Natural killer cell (primary cell): ENCODE data around the gene MARCHF5. TPM values are rescaled to one million over a fixed set of nuclear protein-coding genes. Genes with fewer than 3 reads are reported as not detected.

Experiments
- ATAC-seq, 3 donors: fragments of 150-1000 bp in 2 of 3; fragments of 200-7000 bp in 1 of 3; cut with Tn5 transposase; 1 replicate in 1 of 3; 2 replicates in 2 of 3; pipeline ENCODE4 v1.10.0; 2021; ENCODE audit warnings: mild to moderate bottlenecking in 2 of 3, moderate library complexity in 2 of 3
- DNase-seq, 2 donors: peaks; one replicate each; pipeline versions ENCODE4 v3.0.0 to v3.0.0-alpha.2; 2013 to 2021; ENCODE audit warnings: mixed read lengths in 1 of 2
- H3K27ac ChIP-seq: one replicate; pipeline ENCODE4 v1.5.1; 2013; ENCODE audit warnings: mild to moderate bottlenecking, low read length
- H3K27me3 ChIP-seq: one replicate; pipeline ENCODE4 v1.6.1; 2013; ENCODE audit warnings: low read length; ENCODE audit not compliant: control insufficient read depth, insufficient read depth
- H3K36me3 ChIP-seq: one replicate; pipeline ENCODE4 v1.6.1; 2013; ENCODE audit warnings: low read length; ENCODE audit not compliant: control insufficient read depth, insufficient read depth
- H3K4me1 ChIP-seq: one replicate; pipeline ENCODE4 v1.6.1; 2013; ENCODE audit warnings: low read length; ENCODE audit not compliant: control insufficient read depth, insufficient read depth
- H3K4me3 ChIP-seq: one replicate; pipeline ENCODE4 v1.5.1; 2013; ENCODE audit warnings: low read length
- H3K9me3 ChIP-seq: one replicate; pipeline ENCODE4 v1.6.1; 2013; ENCODE audit warnings: low read length; ENCODE audit not compliant: control insufficient read depth, insufficient read depth
- H3K27ac Mint-ChIP-seq, 2 donors: one replicate each; pipeline ENCODE4 v1.8.0; 2022; ENCODE audit warnings: mild to moderate bottlenecking in 2 of 2, mixed read lengths in 2 of 2, moderate library complexity in 1 of 2
- H3K27me3 Mint-ChIP-seq, 2 donors: one replicate each; pipeline ENCODE4 v1.8.0; 2022; ENCODE audit warnings: low read depth in 2 of 2, mixed read lengths in 2 of 2
- H3K36me3 Mint-ChIP-seq: one replicate; pipeline ENCODE4 v1.8.0; 2022; ENCODE audit warnings: mixed read lengths
- H3K4me1 Mint-ChIP-seq, 2 donors: one replicate each; pipeline ENCODE4 v1.8.0; 2022; ENCODE audit warnings: mixed read lengths in 2 of 2
- H3K4me3 Mint-ChIP-seq: one replicate; pipeline ENCODE4 v1.8.0; 2022; ENCODE audit warnings: mild to moderate bottlenecking, moderate library complexity, mixed read lengths
- H3K9me3 Mint-ChIP-seq, 2 donors: one replicate each; pipeline ENCODE4 v1.8.0; 2022; ENCODE audit warnings: mixed read lengths in 2 of 2
- WGBS: methylation state at CpG from one replicate; pipeline ENCODE4 v1.1.7; 2013; ENCODE audit warnings: missing lambda C conversion rate; ENCODE audit not compliant: insufficient coverage; 5-methylcytosine and 5-hydroxymethylcytosine counted together
- intact Hi-C: fragments of 100-400 bp; cut with micrococcal nuclease; formaldehyde crosslinking; loops from one replicate; pipeline ENCODE4 v1.14.2; 2022
- total RNA-seq, 4 donors: library from RNA; stranded (reverse); fragments of 120-200 nt in 1 of 4; gene quantifications; one replicate each; pipeline versions ENCODE4 v1.2.3 to v1.2.4, GENCODE V29; 2013 to 2022
- TF ChIP-seq, protein P1 (sequence below): fragments of 200-600 bp; IDR thresholded peaks from one replicate; pipeline ENCODE4 v1.8.0; 2022; ENCODE audit warnings: antibody characterized with exemption

MARCHF5 gene
- total RNA-seq, 3 donors from 2014 or later (not counting 1 experiment from before 2014, with no cell fraction given) = 28.0 to 38.6 (median 32.9) TPM

DNA sequence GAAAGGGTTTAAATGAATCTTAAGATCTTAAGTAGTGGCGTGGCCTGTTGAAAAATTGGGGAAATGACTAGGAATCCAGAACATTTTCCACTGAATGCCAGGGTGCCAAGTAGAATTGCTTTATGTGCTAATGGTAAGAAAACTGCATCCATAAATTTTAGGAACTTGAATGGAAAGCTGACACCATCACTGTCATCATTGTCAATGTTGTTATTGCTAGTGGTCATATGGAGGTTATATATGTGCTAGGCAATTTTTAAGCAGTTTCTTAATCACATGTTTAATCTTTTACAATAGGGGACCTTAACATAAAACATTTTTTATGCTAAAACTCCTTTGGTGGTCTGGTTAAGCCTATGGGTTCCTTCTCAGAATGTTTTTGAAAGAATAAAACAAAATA, 13.1 kb downstream of the MARCHF5 start:
- ATAC-seq (no peak), DNase-seq (no peak)
- no peaks in the 10 kb centered on the region for H3K27me3 ChIP-seq
- Mint-ChIP-seq H3K27me3 (no peaks in the 10 kb centered on the region), H3K36me3 (no peaks in the 10 kb centered on the region), H3K4me1 (peaks cover 38 to 55% of the 10 kb centered on the region in 2 donors), H3K4me3 (no peak overlapping the region), H3K27ac (peak overlapping the region in 1 of 2 donors; percentile 6), H3K9me3 (no peaks in the 10 kb centered on the region)
- 100% methylated on average over 1 of the region's 1 CpG for WGBS
- intact Hi-C loops = no loop called here
- H3K27ac ChIP-seq = no peak overlapping the region
- H3K36me3 ChIP-seq = no peaks in the 10 kb centered on the region
- no peak overlapping the region for H3K4me3 ChIP-seq
- no peaks in the 10 kb centered on the region for H3K4me1 ChIP-seq
- TF ChIP-seq, protein P1, sequence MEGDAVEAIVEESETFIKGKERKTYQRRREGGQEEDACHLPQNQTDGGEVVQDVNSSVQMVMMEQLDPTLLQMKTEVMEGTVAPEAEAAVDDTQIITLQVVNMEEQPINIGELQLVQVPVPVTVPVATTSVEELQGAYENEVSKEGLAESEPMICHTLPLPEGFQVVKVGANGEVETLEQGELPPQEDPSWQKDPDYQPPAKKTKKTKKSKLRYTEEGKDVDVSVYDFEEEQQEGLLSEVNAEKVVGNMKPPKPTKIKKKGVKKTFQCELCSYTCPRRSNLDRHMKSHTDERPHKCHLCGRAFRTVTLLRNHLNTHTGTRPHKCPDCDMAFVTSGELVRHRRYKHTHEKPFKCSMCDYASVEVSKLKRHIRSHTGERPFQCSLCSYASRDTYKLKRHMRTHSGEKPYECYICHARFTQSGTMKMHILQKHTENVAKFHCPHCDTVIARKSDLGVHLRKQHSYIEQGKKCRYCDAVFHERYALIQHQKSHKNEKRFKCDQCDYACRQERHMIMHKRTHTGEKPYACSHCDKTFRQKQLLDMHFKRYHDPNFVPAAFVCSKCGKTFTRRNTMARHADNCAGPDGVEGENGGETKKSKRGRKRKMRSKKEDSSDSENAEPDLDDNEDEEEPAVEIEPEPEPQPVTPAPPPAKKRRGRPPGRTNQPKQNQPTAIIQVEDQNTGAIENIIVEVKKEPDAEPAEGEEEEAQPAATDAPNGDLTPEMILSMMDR = no peak
- H3K9me3 ChIP-seq = no peaks in the 10 kb centered on the region

- DNase-seq (no peak), ATAC-seq (no peak)
- Histone ChIP-seq H3K36me3 (no peaks in the 10 kb centered on the region), H3K4me1 (no peaks in the 10 kb centered on the region), H3K9me3 (no peaks in the 10 kb centered on the region), H3K27me3 (no peaks in the 10 kb centered on the region), H3K27ac (no peak overlapping the region), H3K4me3 (no peak overlapping the region)
- Mint-ChIP-seq H3K4me1 (peaks cover 27 to 52% of the 10 kb centered on the region in 2 donors), H3K36me3 (no peaks in the 10 kb centered on the region), H3K4me3 (peak overlapping the region; percentile 32), H3K9me3 (no peaks in the 10 kb centered on the region), H3K27ac (peak overlapping the region in 1 of 2 donors; percentile 18), H3K27me3 (no peaks in the 10 kb centered on the region)
- 97% methylated on average over 13 of the region's 13 CpGs for WGBS
- TF ChIP-seq, protein P1 = no peak
- intact Hi-C loops = no loop called here
These were observed 14.4 kb downstream of the MARCHF5 start for GRCh38 chr10:92305133-92306072.

DNA sequence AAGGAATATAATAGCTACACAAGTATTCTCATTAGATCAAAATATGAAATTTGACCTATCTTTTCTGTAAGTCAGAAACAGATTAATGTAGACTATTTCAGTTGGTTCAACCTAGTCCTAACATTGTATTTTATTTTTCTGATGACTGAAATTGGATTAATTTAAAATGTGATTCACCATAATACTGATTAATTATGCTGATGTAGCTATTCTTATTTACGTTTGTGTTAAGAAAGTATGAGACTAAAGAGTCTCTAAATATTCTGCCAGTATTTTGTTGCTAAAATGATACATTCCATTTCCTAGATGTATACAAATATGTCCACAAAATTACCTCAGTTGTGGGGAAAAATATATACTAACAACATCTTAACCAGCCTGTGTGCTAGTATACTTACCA, 18.3 kb downstream of the MARCHF5 start:
- no peaks in the 10 kb centered on the region for H3K4me1 ChIP-seq
- H3K36me3 ChIP-seq = peaks cover 12% of the 10 kb centered on the region
- H3K9me3 ChIP-seq = no peaks in the 10 kb centered on the region
- TF ChIP-seq, protein P1 = no peak
- no CpG with 5 or more reads among the region's 1 CpG for WGBS
- DNase-seq (no peak), ATAC-seq (no peak)
- no peak overlapping the region for H3K27ac Mint-ChIP-seq
- H3K9me3 Mint-ChIP-seq = no peaks in the 10 kb centered on the region
- no peak overlapping the region for H3K27ac ChIP-seq
- H3K27me3 Mint-ChIP-seq = no peaks in the 10 kb centered on the region
- no peak overlapping the region for H3K4me3 Mint-ChIP-seq
- intact Hi-C loops = no loop called here
- no peaks in the 10 kb centered on the region for H3K27me3 ChIP-seq
- H3K4me1 Mint-ChIP-seq = peaks cover 18 to 53% of the 10 kb centered on the region in 2 donors
- H3K36me3 Mint-ChIP-seq = no peaks in the 10 kb centered on the region
- H3K4me3 ChIP-seq = no peak overlapping the region
